HL-60/S4 (cell line): ENCODE measurements around the gene PCBP3.
"Not testable (repeated sequence)": the region's sequence is repeated elsewhere in the genome, so short reads cannot be mapped to it uniquely, and the experiment has no call there.

Experiments
- in situ Hi-C: fragments of 300-500 bp; cut with MboI; formaldehyde crosslinking; loops from 2 replicates; pipeline ENCODE4 v1.14.3; 2022; ENCODE audit warnings: low sequenced_read_pairs

Gene PCBP3

GRCh38 chr21:45662623-45663245 lies 19.2 kb downstream of the PCBP3 start:
- in situ Hi-C loops, result not testable (repeated sequence)

GRCh38 chr21:45669382-45669781 lies 25.9 kb downstream of the PCBP3 start:
- in situ Hi-C loops, result no loop called here

GRCh38 chr21:45670731-45671130 lies 27.2 kb downstream of the PCBP3 start:
- in situ Hi-C loops, result no loop called here

- in situ Hi-C loops, result not testable (repeated sequence)
Measured at GRCh38 chr21:45678790-45679189, 35.3 kb downstream of the PCBP3 start.

DNA sequence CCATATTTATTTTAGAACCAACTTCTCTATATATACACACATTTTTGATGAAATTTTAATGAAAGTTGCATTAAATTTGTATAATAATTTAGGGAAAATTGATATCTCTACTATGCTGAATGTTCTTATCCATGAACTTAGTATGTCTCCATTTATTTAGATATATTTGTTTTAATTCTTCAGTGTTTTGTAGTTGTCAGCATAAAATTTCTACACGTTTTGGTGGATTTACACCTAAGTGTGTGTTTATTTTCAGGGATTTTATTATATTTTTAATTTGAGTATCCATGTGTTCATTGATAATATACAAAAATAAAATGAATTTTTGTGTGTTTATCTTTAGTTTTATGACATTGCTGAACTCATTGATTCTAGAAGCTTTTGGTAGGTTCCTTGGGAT lies 36.7 kb downstream of the PCBP3 start:
- in situ Hi-C loops, result no loop called here

DNA sequence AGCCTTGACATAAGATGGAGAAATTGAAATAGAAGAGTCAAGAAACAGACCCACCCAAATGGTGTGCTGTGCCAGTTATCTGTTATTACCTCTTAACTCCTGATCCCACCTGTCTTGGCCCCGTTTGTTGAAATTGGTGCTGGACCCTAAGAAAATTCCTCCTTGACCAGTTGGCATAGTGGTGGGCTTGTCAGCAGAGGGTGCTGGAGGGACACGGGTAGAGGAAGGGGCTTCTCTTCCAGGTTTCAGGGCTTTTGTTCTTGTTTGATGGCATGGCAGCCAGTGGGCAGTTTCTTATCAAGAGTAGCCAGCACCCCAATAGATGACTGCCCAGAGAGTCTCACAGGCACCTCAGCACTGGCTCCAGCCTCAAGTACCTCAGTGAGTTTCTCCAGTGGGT lies 51.6 kb downstream of the PCBP3 start:
- in situ Hi-C loops, result no loop called here

GRCh38 chr21:45698493-45699184 lies 55.1 kb downstream of the PCBP3 start:
- in situ Hi-C loops, result no loop called here

DNA sequence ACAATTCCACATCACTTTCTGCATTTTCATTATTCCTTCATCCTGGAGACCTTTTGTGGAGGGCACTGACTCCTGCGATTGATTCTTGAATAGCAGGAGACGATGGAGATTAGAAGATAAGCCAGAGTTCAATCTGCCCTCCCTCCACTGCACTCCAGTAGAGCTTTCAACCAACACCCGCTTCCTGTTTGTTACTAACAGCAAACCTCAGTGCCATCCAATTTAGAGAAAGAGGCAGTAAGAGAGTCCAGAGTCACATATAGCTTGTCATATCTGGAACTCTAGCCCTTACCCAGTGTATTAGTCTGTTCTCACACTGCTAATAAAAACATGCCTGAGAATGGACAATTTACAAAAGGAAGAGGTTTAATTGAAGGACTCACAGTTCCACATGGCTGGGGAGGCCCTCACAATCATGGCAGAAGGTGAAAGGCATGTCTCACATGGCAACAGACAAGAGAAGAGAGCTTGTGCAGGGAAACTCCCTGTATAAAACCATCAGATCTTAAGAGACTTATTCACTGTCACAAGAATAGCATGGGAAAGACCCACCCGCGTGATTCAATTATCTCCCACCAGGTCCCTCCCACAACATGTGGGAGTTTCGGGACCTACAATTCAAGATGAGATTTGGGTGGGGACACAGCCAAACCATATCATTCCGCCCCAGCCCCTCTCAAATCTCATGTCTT lies 55.9 kb downstream of the PCBP3 start:
- in situ Hi-C loops, result no loop called here

- in situ Hi-C loops, result no loop called here
Measured at GRCh38 chr21:45699966-45700365, 56.4 kb downstream of the PCBP3 start.

- in situ Hi-C loops, result no loop called here
Measured at GRCh38 chr21:45700461-45700860, 56.9 kb downstream of the PCBP3 start.

GRCh38 chr21:45704311-45705108 lies 61.0 kb downstream of the PCBP3 start:
- in situ Hi-C loops, result no loop called here

- in situ Hi-C loops, result no loop called here
Measured at GRCh38 chr21:45706299-45706698, 62.8 kb downstream of the PCBP3 start.

GRCh38 chr21:45709173-45709572 lies 65.6 kb downstream of the PCBP3 start:
- in situ Hi-C loops, result no loop called here

DNA sequence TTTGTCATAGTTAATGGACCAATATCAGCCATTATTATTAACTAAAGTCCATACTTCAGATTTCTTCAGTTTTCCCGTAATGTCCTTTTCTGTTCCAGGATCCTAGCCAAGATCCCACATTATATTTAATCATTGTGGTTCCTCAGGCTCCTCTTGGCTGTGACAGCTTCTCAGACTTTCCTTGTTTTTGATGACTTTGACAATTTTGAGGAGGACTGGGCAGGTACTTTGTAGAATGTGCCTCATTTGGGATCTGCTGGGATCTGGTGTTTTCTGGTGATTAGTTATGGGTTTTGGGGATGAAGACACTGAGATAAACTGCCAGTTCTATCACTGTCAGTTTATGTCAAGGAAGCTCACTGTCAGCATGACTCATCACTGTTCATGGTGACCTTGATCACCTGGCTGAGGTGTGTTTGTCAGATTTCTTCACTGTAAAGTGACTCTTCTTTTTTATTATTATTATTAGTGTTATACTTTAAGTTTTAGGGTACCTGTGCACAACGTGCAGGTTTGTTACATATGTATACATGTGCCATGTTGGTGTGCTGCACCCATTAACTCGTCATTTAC lies 66.3 kb downstream of the PCBP3 start:
- in situ Hi-C loops, result no loop called here

DNA sequence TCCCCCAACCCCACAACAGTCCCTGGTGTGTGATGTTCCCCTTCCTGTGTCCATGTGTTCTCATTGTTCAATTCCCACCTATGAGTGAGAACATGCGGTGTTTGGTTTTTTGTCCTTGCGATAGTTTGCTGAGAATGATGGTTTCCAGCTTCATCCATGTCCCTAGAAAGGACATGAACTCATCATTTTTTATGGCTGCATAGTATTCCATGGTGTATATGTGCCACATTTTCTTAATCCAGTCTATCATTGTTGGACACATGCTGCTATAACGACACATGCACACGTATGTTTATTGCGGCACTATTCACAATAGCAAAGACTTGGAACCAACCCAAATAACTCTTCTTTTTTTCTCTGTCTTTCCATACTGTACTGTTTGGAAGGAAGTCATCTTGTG lies 66.8 kb downstream of the PCBP3 start:
- in situ Hi-C loops, result not testable (repeated sequence)

- in situ Hi-C loops, result no loop called here
Measured at GRCh38 chr21:45713613-45714012, 70.1 kb downstream of the PCBP3 start.

- in situ Hi-C loops, result no loop called here
Measured at GRCh38 chr21:45715441-45715840, 71.9 kb downstream of the PCBP3 start.

GRCh38 chr21:45718413-45718812 lies 74.9 kb downstream of the PCBP3 start:
- in situ Hi-C loops, result no loop called here

- in situ Hi-C loops, result no loop called here
Measured at GRCh38 chr21:45719177-45719802, 75.8 kb downstream of the PCBP3 start.

GRCh38 chr21:45720204-45720603 lies 76.7 kb downstream of the PCBP3 start:
- in situ Hi-C loops, result not testable (repeated sequence)

- in situ Hi-C loops, result no loop called here
Measured at GRCh38 chr21:45721671-45722070, 78.1 kb downstream of the PCBP3 start.
